GM12874 (cell line): ENCODE data around the gene LRRC27.

Experiments
- TF ChIP-seq, protein P1 (sequence below): IDR thresholded peaks from 2 replicates; pipeline ENCODE4 v1.5.1; 2011; ENCODE audit warnings: low read depth, mild to moderate bottlenecking, control low read depth, low read length, moderate library complexity; ENCODE audit not compliant: insufficient read depth

LRRC27 gene

DNA sequence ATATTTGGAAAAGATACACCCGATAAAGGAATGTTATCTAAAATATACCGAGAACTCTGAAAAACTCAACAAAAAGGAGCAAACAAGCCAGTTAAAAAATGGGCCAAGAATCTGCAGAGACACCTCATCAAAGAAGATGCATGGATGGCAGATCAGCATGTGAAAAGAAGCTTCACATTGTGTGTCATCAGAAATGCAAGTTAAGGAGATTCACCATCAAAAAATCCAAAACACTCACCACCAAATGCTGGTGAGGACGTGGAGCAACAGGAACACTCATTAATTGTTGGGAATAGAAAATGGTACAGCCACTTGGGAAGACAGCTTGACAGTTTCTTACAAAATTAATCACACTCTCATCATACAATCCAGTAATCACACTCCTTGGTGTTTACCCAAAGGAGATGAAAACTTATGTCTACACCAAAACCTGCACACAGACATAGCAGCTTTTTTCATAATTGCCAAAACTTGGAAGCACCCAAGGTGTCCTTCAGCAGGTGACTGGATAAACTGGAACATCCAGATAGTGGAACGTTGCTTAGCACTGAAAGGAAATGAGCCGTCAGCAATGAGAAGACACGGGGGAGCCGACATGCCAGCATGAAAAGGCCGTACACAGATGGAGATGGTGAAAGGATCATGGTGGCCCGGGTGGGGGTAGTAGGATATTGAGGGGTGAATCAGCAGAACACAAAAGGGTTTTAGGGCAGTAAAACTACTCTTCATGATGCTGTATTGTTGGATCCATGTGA, 37.1 kb downstream of the LRRC27 start:
- TF ChIP-seq, protein P1, sequence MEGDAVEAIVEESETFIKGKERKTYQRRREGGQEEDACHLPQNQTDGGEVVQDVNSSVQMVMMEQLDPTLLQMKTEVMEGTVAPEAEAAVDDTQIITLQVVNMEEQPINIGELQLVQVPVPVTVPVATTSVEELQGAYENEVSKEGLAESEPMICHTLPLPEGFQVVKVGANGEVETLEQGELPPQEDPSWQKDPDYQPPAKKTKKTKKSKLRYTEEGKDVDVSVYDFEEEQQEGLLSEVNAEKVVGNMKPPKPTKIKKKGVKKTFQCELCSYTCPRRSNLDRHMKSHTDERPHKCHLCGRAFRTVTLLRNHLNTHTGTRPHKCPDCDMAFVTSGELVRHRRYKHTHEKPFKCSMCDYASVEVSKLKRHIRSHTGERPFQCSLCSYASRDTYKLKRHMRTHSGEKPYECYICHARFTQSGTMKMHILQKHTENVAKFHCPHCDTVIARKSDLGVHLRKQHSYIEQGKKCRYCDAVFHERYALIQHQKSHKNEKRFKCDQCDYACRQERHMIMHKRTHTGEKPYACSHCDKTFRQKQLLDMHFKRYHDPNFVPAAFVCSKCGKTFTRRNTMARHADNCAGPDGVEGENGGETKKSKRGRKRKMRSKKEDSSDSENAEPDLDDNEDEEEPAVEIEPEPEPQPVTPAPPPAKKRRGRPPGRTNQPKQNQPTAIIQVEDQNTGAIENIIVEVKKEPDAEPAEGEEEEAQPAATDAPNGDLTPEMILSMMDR: no peak

- TF ChIP-seq, protein P1: no peak
Observed at GRCh38 chr10:132369636-132370185, 37.7 kb downstream of the LRRC27 start.

GRCh38 chr10:132370426-132371340, 38.7 kb downstream of the LRRC27 start:
- TF ChIP-seq, protein P1: no peak

- TF ChIP-seq, protein P1: peak; percentile 69
Observed at GRCh38 chr10:132371641-132372081, 39.7 kb downstream of the LRRC27 start.

- TF ChIP-seq, protein P1: no peak
Observed at GRCh38 chr10:132372516-132373095, 40.6 kb downstream of the LRRC27 start.

GRCh38 chr10:132373241-132373955, 41.4 kb downstream of the LRRC27 start:
- TF ChIP-seq, protein P1: no peak
